Esophagus muscularis mucosa (tissue), 4 donors: ENCODE data around the gene ANKS1A. TPM values are rescaled to one million over a fixed set of nuclear protein-coding genes. Genes with fewer than 3 reads are reported as not detected.
A peak's percentile ranks its signal among the peaks of the same experiment; 100 is the strongest.

Experiments used
- DNase-seq: peaks from one replicate; pipeline ENCODE4 v3.0.0-alpha.2; 2017; ENCODE audit errors: extremely low spot score
- H3K27ac ChIP-seq, 4 donors: fragments of 200-600 bp; sonication (generic); replicated peaks in 1 of 4; 1 replicate in 3 of 4; 2 replicates in 1 of 4; pipeline ENCODE4 v1.5.1; 2016 to 2019; ENCODE audit warnings: mild to moderate bottlenecking in 1 of 4
- H3K27me3 ChIP-seq, 4 donors: fragments of 200-600 bp; sonication (generic); one replicate each; pipeline versions ENCODE4 v1.5.1 to v1.6.0; 2016 to 2019
- H3K36me3 ChIP-seq, 4 donors: fragments of 200-600 bp; sonication (generic); one replicate each; pipeline ENCODE4 v1.5.1; 2016 to 2019
- H3K4me1 ChIP-seq, 4 donors: fragments of 200-600 bp; sonication (generic); one replicate each; pipeline ENCODE4 v1.5.1; 2016 to 2019
- H3K4me3 ChIP-seq, 4 donors: fragments of 200-600 bp; sonication (generic); 1 replicate in 2 of 4; 2 replicates in 2 of 4; pipeline ENCODE4 v1.5.1; 2016 to 2019; ENCODE audit warnings: mild to moderate bottlenecking in 4 of 4, moderate library complexity in 1 of 4
- H3K9me3 ChIP-seq, 4 donors: fragments of 200-600 bp; sonication (generic); 1 replicate in 3 of 4; 2 replicates in 1 of 4; pipeline ENCODE4 v1.5.1; 2016 to 2019
- EP300 ChIP-seq: sonication (generic); formaldehyde crosslinking; IDR thresholded peaks from one replicate; pipeline ENCODE4 v1.6.1; 2017; ENCODE audit warnings: antibody characterized with exemption
- POLR2A ChIP-seq: fragments of 450-650 bp; IDR thresholded peaks from one replicate; pipeline ENCODE4 v1.6.1; 2017; ENCODE audit warnings: antibody characterized with exemption, moderate library complexity, mild to moderate bottlenecking, low read depth
- POLR2AphosphoS5 ChIP-seq, 2 donors: sonication (generic); formaldehyde crosslinking; IDR thresholded peaks; one replicate each; pipeline ENCODE4 v1.6.1; 2017; ENCODE audit warnings: antibody characterized with exemption in 2 of 2
- WGBS: methylation state at CpG from one replicate; pipeline ENCODE4 v1.1.5; 2018; 5-methylcytosine and 5-hydroxymethylcytosine counted together
- intact Hi-C: fragments of 100-400 bp; cut with DNase I; formaldehyde crosslinking; loops from one replicate; pipeline ENCODE4 v1.15.1; 2023
- total RNA-seq, 4 donors: library from RNA; depleted of rRNA; stranded (reverse); fragments of >200 nt; gene quantifications; one replicate each; pipeline versions ENCODE4 v1.1.0 to v1.2.1, GENCODE V29; 2016
- TF ChIP-seq, protein P1 (sequence below), 3 experiments: fragments of 200-600 bp in 2 of 3; fragments of 450-650 bp in 1 of 3; sonication (generic) in 2 of 3; IDR thresholded peaks; one replicate each; pipeline ENCODE4 v1.5.1; 2017 to 2019; ENCODE audit warnings: antibody characterized with exemption in 3 of 3, mild to moderate bottlenecking in 2 of 3, moderate library complexity in 1 of 3

The ANKS1A gene
- total RNA-seq, 4 donors from 2014 or later = 68.3 to 132 (median 98.7) TPM

- peaks cover 0 to 24% (median 12%) of the 10 kb centered on the region in 4 donors for H3K36me3 ChIP-seq
- 49% methylated on average over 5 of the region's 5 CpGs for WGBS
- no peaks in the 10 kb centered on the region for H3K9me3 ChIP-seq
- peaks cover 64 to 100% (median 98%) of the 10 kb centered on the region in 4 donors for H3K4me1 ChIP-seq
- H3K27ac ChIP-seq = peak overlapping the region; percentile 75 to 99 (median 94)
- no peaks in the 10 kb centered on the region for H3K27me3 ChIP-seq
- intact Hi-C loops = no loop called here
- no peak for DNase-seq
- H3K4me3 ChIP-seq = peak overlapping the region in 1 of 4 donors; percentile 7
- TF ChIP-seq POLR2AphosphoS5 (IDR thresholded peaks at IDR 0.05) = no peak
- TF ChIP-seq POLR2A = no peak
- TF ChIP-seq, protein P1, sequence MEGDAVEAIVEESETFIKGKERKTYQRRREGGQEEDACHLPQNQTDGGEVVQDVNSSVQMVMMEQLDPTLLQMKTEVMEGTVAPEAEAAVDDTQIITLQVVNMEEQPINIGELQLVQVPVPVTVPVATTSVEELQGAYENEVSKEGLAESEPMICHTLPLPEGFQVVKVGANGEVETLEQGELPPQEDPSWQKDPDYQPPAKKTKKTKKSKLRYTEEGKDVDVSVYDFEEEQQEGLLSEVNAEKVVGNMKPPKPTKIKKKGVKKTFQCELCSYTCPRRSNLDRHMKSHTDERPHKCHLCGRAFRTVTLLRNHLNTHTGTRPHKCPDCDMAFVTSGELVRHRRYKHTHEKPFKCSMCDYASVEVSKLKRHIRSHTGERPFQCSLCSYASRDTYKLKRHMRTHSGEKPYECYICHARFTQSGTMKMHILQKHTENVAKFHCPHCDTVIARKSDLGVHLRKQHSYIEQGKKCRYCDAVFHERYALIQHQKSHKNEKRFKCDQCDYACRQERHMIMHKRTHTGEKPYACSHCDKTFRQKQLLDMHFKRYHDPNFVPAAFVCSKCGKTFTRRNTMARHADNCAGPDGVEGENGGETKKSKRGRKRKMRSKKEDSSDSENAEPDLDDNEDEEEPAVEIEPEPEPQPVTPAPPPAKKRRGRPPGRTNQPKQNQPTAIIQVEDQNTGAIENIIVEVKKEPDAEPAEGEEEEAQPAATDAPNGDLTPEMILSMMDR (IDR thresholded peaks at IDR 0.05) = no peak
- no peak for TF ChIP-seq EP300
These were observed 146.5 kb downstream of the ANKS1A start for GRCh38 chr6:35035481-35036030.

DNA sequence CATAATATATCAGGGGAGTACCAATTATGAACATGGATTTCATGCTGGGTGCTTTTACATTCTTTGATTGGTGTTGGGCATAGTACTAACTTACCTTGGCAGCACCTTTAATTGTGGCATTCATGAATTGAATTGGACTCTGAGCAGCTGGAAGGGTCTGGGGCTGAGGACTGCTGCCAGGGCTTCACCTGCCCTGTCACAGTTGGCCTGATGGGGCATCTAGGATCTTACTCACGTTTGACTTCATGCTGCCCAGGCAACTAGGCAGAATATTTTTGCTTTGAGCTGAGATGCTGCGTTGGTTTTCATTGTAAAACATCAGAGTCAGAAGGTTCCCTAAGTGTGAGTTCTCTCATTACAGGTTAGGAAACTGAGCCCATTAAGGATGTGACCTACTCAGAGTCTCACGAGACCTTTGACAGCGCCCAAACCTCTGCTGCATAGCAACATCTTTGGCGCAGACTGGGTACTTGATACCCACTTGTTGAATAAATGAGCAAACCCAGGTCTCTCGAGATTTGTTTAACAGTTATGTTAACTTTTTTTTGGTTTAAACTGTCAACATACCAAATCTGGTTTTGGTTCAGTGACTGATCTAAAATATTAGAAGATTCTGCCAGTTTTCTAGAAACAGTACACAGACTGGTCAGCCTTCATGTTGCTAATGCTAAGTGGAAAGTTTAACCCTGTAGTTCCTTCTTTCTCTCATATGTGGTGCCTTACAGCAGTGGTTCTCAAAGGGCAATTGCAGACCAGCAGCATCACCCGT, 147.2 kb downstream of the ANKS1A start:
- H3K27me3 ChIP-seq = no peaks in the 10 kb centered on the region
- H3K36me3 ChIP-seq = peaks cover 0 to 18% (median 7%) of the 10 kb centered on the region in 4 donors
- H3K9me3 ChIP-seq = no peaks in the 10 kb centered on the region
- DNase-seq = no peak
- no peak overlapping the region for H3K4me3 ChIP-seq
- intact Hi-C loops = no loop called here
- peaks cover 64 to 100% (median 98%) of the 10 kb centered on the region in 4 donors for H3K4me1 ChIP-seq
- TF ChIP-seq EP300 (no peak), POLR2A (no peak), POLR2AphosphoS5 (IDR thresholded peaks at IDR 0.05) (no peak)
- TF ChIP-seq, protein P1 (IDR thresholded peaks at IDR 0.05) = no peak
- WGBS = 44% methylated on average over 7 of the region's 7 CpGs
- peak overlapping the region; percentile 75 to 99 (median 94) for H3K27ac ChIP-seq

DNA sequence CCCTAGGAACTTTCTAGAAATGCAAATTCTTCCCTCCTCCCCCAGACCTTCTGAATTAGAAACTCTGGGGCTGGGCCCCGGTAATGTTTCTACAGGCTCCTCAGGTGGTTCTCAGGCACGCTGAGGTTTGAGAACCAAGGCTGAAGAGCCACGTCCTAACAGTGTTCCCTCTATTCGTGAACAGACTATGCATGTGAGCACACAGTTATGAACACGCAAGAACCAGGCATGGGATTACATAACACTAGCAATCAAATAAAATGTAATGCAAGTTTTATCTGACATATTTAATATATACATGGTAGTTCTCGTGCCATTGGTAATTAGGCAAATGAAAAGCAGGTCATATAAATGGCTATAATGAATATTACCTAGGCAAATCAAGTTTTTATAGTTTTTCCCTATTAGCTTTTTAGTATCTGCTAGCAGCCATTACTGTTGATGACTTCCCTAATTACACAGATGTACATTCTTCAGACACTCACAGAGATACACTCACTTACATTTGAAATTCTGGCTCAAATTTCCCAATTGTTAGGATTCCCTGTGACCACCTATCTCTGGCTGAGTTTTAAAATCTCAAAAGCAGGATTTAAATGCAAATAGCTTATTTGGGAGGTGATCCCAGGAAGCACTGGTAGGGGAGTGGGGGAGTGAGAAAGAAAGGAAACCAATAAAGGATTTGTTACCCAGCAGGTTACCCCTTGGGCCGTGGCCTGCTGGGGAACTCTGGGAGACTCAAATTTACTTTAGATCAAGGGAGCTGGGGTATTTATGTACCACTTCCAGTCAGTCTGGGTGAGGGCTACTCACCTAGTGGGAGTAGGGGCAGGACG, 148.0 kb downstream of the ANKS1A start:
- intact Hi-C loops = no loop called here
- no peak for DNase-seq
- H3K4me1 ChIP-seq = peaks cover 70 to 100% (median 98%) of the 10 kb centered on the region in 4 donors
- H3K27ac ChIP-seq = peak overlapping the region; percentile 66 to 99 (median 94)
- H3K9me3 ChIP-seq = no peaks in the 10 kb centered on the region
- H3K4me3 ChIP-seq = no peak overlapping the region
- WGBS = 54% methylated on average over 7 of the region's 8 CpGs
- TF ChIP-seq POLR2AphosphoS5 (IDR thresholded peaks at IDR 0.05) (no peak), EP300 (no peak), POLR2A (no peak)
- TF ChIP-seq, protein P1 (IDR thresholded peaks at IDR 0.05) = no peak
- H3K36me3 ChIP-seq = peaks cover 0 to 19% (median 4%) of the 10 kb centered on the region in 4 donors
- H3K27me3 ChIP-seq = no peaks in the 10 kb centered on the region

- 68% methylated on average over 2 of the region's 2 CpGs for WGBS
- H3K27ac ChIP-seq = peak overlapping the region; percentile 66 to 99 (median 94)
- peaks cover 77 to 100% (median 98%) of the 10 kb centered on the region in 4 donors for H3K4me1 ChIP-seq
- H3K4me3 ChIP-seq = no peak overlapping the region
- no peaks in the 10 kb centered on the region for H3K9me3 ChIP-seq
- intact Hi-C loops = no loop called here
- DNase-seq = no peak
- no peaks in the 10 kb centered on the region for H3K27me3 ChIP-seq
- TF ChIP-seq POLR2AphosphoS5 (IDR thresholded peaks at IDR 0.05) = no peak
- no peak for TF ChIP-seq POLR2A
- TF ChIP-seq, protein P1 (IDR thresholded peaks at IDR 0.05) = no peak
- no peak for TF ChIP-seq EP300
- peaks cover 0 to 25% (median 4%) of the 10 kb centered on the region in 4 donors for H3K36me3 ChIP-seq
These were observed 148.6 kb downstream of the ANKS1A start for GRCh38 chr6:35037664-35038038.
